Measurements from ENCODE around the gene GTF2F2. TPM values are rescaled to one million over a fixed set of nuclear protein-coding genes. Genes with fewer than 3 reads are reported as not detected.

GTF2F2 gene
- total RNA-seq, 2 experiments from 2014 or later, result 18.8 to 19.6 TPM

DNA sequence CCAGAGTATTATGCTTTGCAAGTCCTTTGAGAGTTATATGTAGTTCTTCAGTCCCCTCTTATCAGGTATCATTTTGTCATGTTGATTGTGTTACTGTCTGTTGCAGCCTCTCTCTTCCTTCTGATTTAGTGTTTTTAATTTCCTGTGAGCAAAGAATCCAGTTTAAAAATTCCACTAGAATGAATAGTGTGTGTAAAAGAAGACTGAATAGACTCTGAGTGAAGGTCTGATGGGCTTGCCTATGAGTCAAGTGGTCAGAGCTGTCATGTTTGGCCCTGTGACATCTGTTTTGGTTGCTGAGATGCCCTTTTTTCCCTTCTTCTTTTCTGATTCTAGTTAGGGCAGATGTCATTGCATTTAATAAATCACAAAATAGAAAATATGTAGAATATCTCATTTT is 103.9 kb downstream of the GTF2F2 start:
- Mint-ChIP-seq H3K4me1 (ENCODE audit: low read depth) (no peaks in the 10 kb centered on the region), H3K9me3 (ENCODE audit: insufficient read depth) (no peaks in the 10 kb centered on the region), H3K27me3 (ENCODE audit: low read depth) (no peaks in the 10 kb centered on the region), H3K4me3 (no peak overlapping the region), H3K36me3 (ENCODE audit: low read depth) (peaks cover 1% of the 10 kb centered on the region), H3K27ac (no peak overlapping the region)
- POLR2A ChIA-PET, result no interaction called here
- ATAC-seq (no peak), DNase-seq (no peak)
- CTCF ChIA-PET, result no interaction called here

DNA sequence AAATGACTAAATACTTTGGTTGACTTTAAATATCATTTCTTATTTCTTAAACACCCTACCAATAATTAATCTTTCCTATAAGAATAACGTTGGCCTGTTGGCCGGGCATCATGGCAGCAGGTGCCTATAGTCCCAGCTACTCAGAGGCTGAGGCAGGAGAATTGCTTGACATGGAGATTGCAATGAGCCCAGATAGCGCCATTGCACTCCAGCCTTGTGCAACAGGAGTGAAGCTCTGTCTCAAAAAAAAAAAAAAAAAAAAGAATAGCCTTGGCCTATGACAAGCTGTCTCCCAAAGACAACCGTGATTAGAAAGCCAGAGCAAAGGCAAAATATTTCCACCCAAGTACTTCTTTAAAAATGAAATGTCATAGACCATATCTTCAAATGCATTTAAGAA is 105.1 kb downstream of the GTF2F2 start:
- DNase-seq (no peak), ATAC-seq (no peak)
- Mint-ChIP-seq H3K9me3 (ENCODE audit: insufficient read depth) (no peaks in the 10 kb centered on the region), H3K27ac (no peak overlapping the region), H3K36me3 (ENCODE audit: low read depth) (peaks cover 7% of the 10 kb centered on the region), H3K4me3 (no peak overlapping the region), H3K27me3 (ENCODE audit: low read depth) (no peaks in the 10 kb centered on the region), H3K4me1 (ENCODE audit: low read depth) (no peaks in the 10 kb centered on the region)
- ChIA-PET POLR2A (no interaction called here), CTCF (no interaction called here)

DNA sequence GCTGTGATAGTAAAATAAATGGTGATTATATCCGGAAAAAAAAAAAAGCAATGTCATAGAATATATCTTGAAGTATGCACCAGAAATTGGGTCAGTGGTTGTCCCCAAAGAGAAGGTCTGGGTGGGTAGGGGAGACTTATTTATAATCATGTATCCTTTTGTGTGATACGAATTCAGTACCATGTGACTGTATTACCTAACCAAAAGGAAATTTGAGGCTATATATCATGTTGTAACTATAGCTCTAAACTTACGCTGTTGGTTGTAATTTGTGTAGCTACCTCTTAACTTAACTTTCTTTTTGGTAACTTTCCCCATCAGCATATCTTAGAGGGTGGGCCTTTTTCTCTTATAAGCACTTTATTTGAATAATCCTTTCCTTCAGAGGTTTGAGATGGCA is 105.7 kb downstream of the GTF2F2 start:
- no peak overlapping the region for H3K27ac Mint-ChIP-seq
- ChIA-PET CTCF (interaction anchor here (0.6 kb wide), 2 partner anchors 11 to 179 kb away, joined by 3 to 4 read pairs; no protein-coding TSS in a partner anchor), POLR2A (no interaction called here)
- no peaks in the 10 kb centered on the region for H3K4me1 Mint-ChIP-seq (ENCODE audit: low read depth)
- no peaks in the 10 kb centered on the region for H3K27me3 Mint-ChIP-seq (ENCODE audit: low read depth)
- H3K4me3 Mint-ChIP-seq, result no peak overlapping the region
- no peak for ATAC-seq
- H3K36me3 Mint-ChIP-seq (ENCODE audit: low read depth), result peaks cover 7% of the 10 kb centered on the region
- no peaks in the 10 kb centered on the region for H3K9me3 Mint-ChIP-seq (ENCODE audit: insufficient read depth)
- DNase-seq, result no peak

DNA sequence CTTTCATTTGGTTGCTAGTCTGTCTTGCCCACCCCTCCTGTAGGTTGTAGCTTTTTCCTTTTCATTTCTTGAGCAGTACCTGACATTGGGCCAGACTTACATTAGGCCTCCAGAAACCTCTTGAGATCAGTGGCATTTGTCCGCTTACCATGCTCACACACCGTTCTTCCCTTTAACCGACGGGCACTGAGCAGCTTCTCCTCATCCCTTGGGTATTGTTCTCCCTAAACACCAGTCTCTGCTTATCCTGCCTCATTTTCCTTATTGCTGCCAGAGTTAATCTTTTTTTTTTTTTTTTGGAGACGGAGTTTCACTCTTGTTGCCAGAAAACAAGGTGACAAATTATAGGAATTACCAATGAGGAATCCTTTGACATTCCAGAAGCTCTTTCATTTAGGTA is 107.7 kb downstream of the GTF2F2 start:
- CTCF ChIA-PET, result no interaction called here
- no peaks in the 10 kb centered on the region for H3K9me3 Mint-ChIP-seq (ENCODE audit: insufficient read depth)
- POLR2A ChIA-PET, result no interaction called here
- H3K36me3 Mint-ChIP-seq (ENCODE audit: low read depth), result peaks cover 7% of the 10 kb centered on the region
- no peak overlapping the region for H3K4me3 Mint-ChIP-seq
- no peak overlapping the region for H3K27ac Mint-ChIP-seq
- ATAC-seq (no peak), DNase-seq (no peak)
- H3K27me3 Mint-ChIP-seq (ENCODE audit: low read depth), result no peaks in the 10 kb centered on the region
- no peaks in the 10 kb centered on the region for H3K4me1 Mint-ChIP-seq (ENCODE audit: low read depth)

DNA sequence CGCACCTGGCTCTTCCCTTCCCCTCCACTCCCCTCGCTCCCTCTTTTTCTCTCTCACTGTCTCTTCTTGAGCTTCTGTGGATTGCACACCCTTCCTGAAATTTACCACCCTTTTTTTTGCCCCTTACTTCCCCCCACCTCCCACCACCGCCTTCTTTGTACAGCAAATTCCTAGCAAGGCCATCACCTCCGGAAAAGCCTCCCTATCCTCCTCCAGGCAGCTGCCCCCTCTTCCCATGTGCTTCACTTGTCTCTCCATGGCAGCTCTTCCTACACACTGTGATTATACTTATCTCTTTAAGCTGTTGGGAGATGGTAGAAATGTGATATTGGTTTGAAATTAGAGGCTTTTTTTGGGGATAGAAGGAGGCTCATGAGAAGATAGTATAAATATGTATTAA is 108.9 kb downstream of the GTF2F2 start:
- POLR2A ChIA-PET, result no interaction called here
- Mint-ChIP-seq H3K4me3 (no peak overlapping the region), H3K27me3 (ENCODE audit: low read depth) (no peaks in the 10 kb centered on the region), H3K27ac (no peak overlapping the region), H3K4me1 (ENCODE audit: low read depth) (no peaks in the 10 kb centered on the region), H3K36me3 (ENCODE audit: low read depth) (peaks cover 7% of the 10 kb centered on the region), H3K9me3 (ENCODE audit: insufficient read depth) (no peaks in the 10 kb centered on the region)
- no peak for ATAC-seq
- CTCF ChIA-PET, result no interaction called here
- no peak for DNase-seq

DNA sequence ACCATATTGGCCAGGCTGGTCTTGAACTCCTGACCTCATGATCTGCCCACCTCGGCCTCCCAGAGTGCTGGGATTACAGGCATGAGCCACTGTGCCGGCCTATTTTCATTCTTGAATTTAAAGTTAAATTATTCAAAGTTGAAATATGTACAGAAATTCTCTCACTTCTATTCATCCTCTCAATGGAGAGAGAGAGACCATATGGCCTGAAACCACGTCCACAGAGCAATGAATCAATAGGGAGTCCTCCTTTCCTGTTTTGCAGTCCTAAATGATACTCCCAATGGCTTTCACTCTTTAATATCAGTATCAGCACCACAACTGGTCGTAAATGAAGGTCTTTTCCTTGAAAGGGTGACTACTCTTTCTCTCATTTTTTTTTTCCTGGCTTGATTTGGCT is 111.0 kb downstream of the GTF2F2 start:
- no peaks in the 10 kb centered on the region for H3K9me3 Mint-ChIP-seq (ENCODE audit: insufficient read depth)
- CTCF ChIA-PET, result interaction anchor here (0.6 to 0.9 kb wide), 2 partner anchors 20 to 119 kb away, joined by 3 read pairs; no protein-coding TSS in a partner anchor
- H3K4me3 Mint-ChIP-seq, result no peak overlapping the region
- no peaks in the 10 kb centered on the region for H3K4me1 Mint-ChIP-seq (ENCODE audit: low read depth)
- peaks cover 7% of the 10 kb centered on the region for H3K36me3 Mint-ChIP-seq (ENCODE audit: low read depth)
- DNase-seq (no peak), ATAC-seq (no peak)
- H3K27ac Mint-ChIP-seq, result no peak overlapping the region
- POLR2A ChIA-PET, result no interaction called here
- H3K27me3 Mint-ChIP-seq (ENCODE audit: low read depth), result no peaks in the 10 kb centered on the region

DNA sequence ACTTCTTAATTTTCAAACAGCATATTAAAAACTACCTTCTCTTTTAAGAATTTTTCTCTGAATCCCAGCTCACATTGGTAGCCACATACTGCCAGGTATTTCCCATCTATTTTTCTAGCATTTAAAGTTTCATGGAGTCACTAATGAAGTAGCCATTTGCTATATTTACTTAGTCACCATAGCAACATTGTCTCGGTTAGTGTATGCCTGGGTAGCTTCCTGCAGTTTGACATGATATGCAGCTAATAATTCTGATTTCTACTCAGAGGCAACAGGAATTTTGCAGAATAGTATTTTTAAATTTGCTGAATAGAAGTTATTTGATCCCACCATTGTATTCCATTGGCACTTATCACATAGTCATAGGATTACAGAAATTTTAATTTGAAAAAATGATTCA is 111.4 kb downstream of the GTF2F2 start:
- Mint-ChIP-seq H3K4me3 (no peak overlapping the region), H3K4me1 (ENCODE audit: low read depth) (no peaks in the 10 kb centered on the region), H3K9me3 (ENCODE audit: insufficient read depth) (no peaks in the 10 kb centered on the region), H3K27ac (no peak overlapping the region), H3K27me3 (ENCODE audit: low read depth) (no peaks in the 10 kb centered on the region), H3K36me3 (ENCODE audit: low read depth) (peaks cover 7% of the 10 kb centered on the region)
- DNase-seq, result no peak
- CTCF ChIA-PET, result interaction anchor here (0.6 to 1.1 kb wide), 3 partner anchors 21 to 119 kb away, joined by 3 read pairs; no protein-coding TSS in a partner anchor
- ATAC-seq, result no peak
- POLR2A ChIA-PET, result no interaction called here

- ChIA-PET CTCF (interaction anchor here (1.1 kb wide), 1 partner anchor 49 kb away, joined by 3 read pairs; no protein-coding TSS in a partner anchor), POLR2A (no interaction called here)
- H3K4me3 Mint-ChIP-seq, result no peak overlapping the region
- H3K9me3 Mint-ChIP-seq (ENCODE audit: insufficient read depth), result no peaks in the 10 kb centered on the region
- no peaks in the 10 kb centered on the region for H3K27me3 Mint-ChIP-seq (ENCODE audit: low read depth)
- ATAC-seq, result no peak
- H3K4me1 Mint-ChIP-seq (ENCODE audit: low read depth), result no peaks in the 10 kb centered on the region
- H3K27ac Mint-ChIP-seq, result no peak overlapping the region
- peaks cover 7% of the 10 kb centered on the region for H3K36me3 Mint-ChIP-seq (ENCODE audit: low read depth)
- DNase-seq, result no peak
Measured at GRCh38 chr13:45232591-45232990, 112.3 kb downstream of the GTF2F2 start.

DNA sequence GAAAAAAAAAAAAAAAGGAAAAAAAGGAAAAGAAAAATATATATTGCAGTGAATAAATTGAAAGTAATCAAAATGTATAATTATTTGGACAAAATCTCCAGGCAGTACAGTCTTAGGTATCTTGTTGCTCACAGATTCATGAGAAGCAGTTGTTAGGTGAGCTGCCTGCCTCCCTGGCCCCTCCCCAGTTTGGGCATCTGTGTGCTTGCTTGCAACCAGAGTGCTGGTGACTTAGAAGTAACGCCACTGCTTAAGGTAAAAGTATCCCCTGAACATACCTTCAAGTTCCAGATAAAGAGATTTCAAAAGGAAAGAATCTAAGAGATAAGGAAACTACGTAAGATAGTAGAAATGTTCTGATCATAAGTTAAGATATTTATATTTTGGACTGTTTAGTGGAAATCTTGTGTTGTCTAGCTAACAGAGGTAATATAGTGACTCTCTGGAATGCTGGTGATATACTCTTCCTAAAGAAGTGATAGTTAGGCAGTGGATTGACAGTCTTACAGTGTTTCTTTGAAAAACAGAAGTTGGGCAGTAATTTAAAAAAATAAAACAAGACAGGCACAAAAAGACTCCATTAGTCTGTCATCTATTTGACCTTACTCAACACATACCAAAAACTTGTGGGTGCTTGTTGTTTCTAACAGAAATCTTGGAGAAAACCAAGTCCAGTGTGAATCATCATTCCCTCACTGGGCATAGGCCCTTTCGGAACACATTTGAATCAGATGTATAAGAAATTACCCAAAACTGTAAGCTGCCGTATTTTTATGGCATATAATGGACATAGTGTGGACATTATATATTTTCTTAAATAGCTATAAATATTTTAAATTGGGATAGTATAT is 118.9 kb downstream of the GTF2F2 start:
- Mint-ChIP-seq H3K27ac (no peak overlapping the region), H3K36me3 (ENCODE audit: low read depth) (no peaks in the 10 kb centered on the region), H3K4me1 (ENCODE audit: low read depth) (no peaks in the 10 kb centered on the region), H3K27me3 (ENCODE audit: low read depth) (no peaks in the 10 kb centered on the region), H3K9me3 (ENCODE audit: insufficient read depth) (no peaks in the 10 kb centered on the region), H3K4me3 (no peak overlapping the region)
- no peak for DNase-seq
- POLR2A ChIA-PET, result no interaction called here
- no peak for ATAC-seq
- CTCF ChIA-PET, result interaction anchor here (1.5 kb wide), 1 partner anchor 192 kb away, joined by 5 read pairs; no protein-coding TSS in a partner anchor

DNA sequence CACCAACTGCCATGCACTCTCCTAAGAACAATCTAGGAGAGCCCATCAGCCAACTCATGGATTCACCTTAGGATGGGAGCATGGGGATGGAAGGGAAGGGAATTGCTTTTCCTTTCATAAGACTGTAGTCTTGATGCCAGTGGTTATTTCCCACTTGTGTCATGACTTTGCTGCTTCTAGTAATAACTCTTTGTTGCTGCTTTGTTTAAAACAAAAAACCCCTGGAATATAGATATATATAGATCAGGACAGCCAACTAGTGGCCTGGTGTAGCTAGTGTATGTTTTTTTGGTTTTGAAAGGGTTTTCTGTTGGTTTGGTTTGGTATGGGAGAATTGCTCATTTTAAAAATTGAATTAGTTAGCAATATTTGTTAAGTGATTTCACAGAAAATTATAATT is 119.8 kb downstream of the GTF2F2 start:
- DNase-seq (no peak), ATAC-seq (no peak)
- Mint-ChIP-seq H3K4me1 (ENCODE audit: low read depth) (no peaks in the 10 kb centered on the region), H3K4me3 (no peak overlapping the region), H3K36me3 (ENCODE audit: low read depth) (no peaks in the 10 kb centered on the region), H3K27ac (no peak overlapping the region), H3K27me3 (ENCODE audit: low read depth) (no peaks in the 10 kb centered on the region), H3K9me3 (ENCODE audit: insufficient read depth) (no peaks in the 10 kb centered on the region)
- ChIA-PET CTCF (interaction anchor here (1.5 kb wide), 1 partner anchor 193 kb away, joined by 5 read pairs; no protein-coding TSS in a partner anchor), POLR2A (no interaction called here)

GRCh38 chr13:45242070-45242469 is 121.8 kb downstream of the GTF2F2 start:
- no peak for DNase-seq
- Mint-ChIP-seq H3K4me1 (ENCODE audit: low read depth) (no peaks in the 10 kb centered on the region), H3K9me3 (ENCODE audit: insufficient read depth) (no peaks in the 10 kb centered on the region), H3K27me3 (ENCODE audit: low read depth) (no peaks in the 10 kb centered on the region), H3K4me3 (no peak overlapping the region), H3K36me3 (ENCODE audit: low read depth) (no peaks in the 10 kb centered on the region), H3K27ac (no peak overlapping the region)
- ChIA-PET POLR2A (no interaction called here), CTCF (no interaction called here)
- ATAC-seq, result no peak

DNA sequence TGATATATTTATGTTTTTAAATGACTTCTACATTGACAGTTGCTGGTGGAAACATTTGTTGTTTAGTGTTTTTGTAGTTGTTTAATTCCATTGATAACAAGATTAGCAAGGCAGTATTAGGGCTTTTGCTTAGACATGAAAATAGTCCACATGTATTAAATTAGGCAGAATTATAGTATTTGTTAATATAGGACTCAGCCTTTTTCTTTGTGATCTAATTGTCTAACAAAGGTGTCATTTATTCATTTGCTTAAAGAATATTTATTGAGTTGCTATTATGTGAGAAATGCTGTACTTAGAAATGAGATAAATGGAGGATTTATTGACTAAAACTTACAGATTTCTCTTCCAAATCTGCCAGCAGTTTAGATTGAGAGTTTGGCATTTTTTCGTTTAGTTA is 122.2 kb downstream of the GTF2F2 start:
- H3K4me1 Mint-ChIP-seq (ENCODE audit: low read depth), result no peaks in the 10 kb centered on the region
- H3K4me3 Mint-ChIP-seq, result no peak overlapping the region
- no peaks in the 10 kb centered on the region for H3K27me3 Mint-ChIP-seq (ENCODE audit: low read depth)
- no peak for DNase-seq
- ATAC-seq, result no peak
- POLR2A ChIA-PET, result no interaction called here
- H3K9me3 Mint-ChIP-seq (ENCODE audit: insufficient read depth), result no peaks in the 10 kb centered on the region
- H3K36me3 Mint-ChIP-seq (ENCODE audit: low read depth), result no peaks in the 10 kb centered on the region
- H3K27ac Mint-ChIP-seq, result no peak overlapping the region
- CTCF ChIA-PET, result no interaction called here

- no peaks in the 10 kb centered on the region for H3K27me3 Mint-ChIP-seq (ENCODE audit: low read depth)
- H3K4me1 Mint-ChIP-seq (ENCODE audit: low read depth), result no peaks in the 10 kb centered on the region
- ChIA-PET CTCF (no interaction called here), POLR2A (no interaction called here)
- no peaks in the 10 kb centered on the region for H3K9me3 Mint-ChIP-seq (ENCODE audit: insufficient read depth)
- DNase-seq (no peak), ATAC-seq (no peak)
- H3K4me3 Mint-ChIP-seq, result no peak overlapping the region
- H3K27ac Mint-ChIP-seq, result no peak overlapping the region
- no peaks in the 10 kb centered on the region for H3K36me3 Mint-ChIP-seq (ENCODE audit: low read depth)
Measured at GRCh38 chr13:45243077-45243476, 122.8 kb downstream of the GTF2F2 start.

Data from activated CD8-positive, alpha-beta T cell treated with anti-CD3 and anti-CD28 coated beads, Interleukin-2, amount 10 ng/mL, durations not matched to agents 7 days and 5 days (primary cell).